Measurements from ENCODE around the gene DYDC2. TPM values are rescaled to one million over a fixed set of nuclear protein-coding genes. Genes with fewer than 3 reads are reported as not detected.

Gene DYDC2
- total RNA-seq, 1 experiment from 2014 or later: 1.9 TPM

DNA sequence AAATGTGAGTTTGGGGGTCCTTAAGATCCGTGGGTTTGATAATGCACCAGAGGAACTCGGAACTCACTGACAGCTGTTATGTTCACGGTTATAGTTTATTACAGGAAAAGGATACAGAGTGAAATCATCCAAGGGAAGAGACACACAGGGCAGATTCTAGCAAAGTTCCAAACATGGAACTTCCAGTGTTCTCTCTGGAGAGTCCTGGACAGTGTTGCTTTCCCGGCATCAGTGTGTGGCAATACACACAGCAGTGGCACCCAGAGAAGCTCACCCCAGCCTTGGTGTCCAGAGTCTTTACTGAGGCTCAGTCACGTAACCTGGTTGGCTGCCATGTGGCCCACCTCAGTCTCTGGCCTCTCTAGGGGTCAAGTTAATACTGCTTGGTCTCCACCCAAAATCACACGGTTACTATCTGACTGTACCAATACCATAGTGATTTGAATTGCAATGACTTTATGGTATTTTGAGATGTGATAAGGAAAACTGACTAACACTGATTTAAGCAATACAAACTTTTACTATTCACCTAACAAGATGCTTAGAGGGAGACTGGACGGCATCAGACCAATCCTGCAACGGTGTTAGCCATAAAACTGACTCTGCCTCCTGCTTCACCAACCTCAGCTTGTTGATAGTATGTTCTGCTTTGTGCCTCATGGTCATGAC, 43.7 kb downstream of the DYDC2 start:
- H3K9me3 Mint-ChIP-seq: no peaks in the 10 kb centered on the region; the same call in 1 of the 2 replicates
- ChIA-PET POLR2A (no interaction called here), CTCF (no interaction called here)
- H3K27ac Mint-ChIP-seq: no peak overlapping the region
- no peaks in the 10 kb centered on the region; the same call in none of the 2 replicates for H3K4me1 Mint-ChIP-seq
- no peaks in the 10 kb centered on the region for H3K36me3 Mint-ChIP-seq
- no peak overlapping the region for H3K4me3 Mint-ChIP-seq
- no peak for TF ChIP-seq ZNF317 (CRISPR knock-in tag; IDR thresholded peaks at IDR 0.05; ENCODE audit: borderline replicate concordance, low read depth)
- TF ChIP-seq, protein P1, sequence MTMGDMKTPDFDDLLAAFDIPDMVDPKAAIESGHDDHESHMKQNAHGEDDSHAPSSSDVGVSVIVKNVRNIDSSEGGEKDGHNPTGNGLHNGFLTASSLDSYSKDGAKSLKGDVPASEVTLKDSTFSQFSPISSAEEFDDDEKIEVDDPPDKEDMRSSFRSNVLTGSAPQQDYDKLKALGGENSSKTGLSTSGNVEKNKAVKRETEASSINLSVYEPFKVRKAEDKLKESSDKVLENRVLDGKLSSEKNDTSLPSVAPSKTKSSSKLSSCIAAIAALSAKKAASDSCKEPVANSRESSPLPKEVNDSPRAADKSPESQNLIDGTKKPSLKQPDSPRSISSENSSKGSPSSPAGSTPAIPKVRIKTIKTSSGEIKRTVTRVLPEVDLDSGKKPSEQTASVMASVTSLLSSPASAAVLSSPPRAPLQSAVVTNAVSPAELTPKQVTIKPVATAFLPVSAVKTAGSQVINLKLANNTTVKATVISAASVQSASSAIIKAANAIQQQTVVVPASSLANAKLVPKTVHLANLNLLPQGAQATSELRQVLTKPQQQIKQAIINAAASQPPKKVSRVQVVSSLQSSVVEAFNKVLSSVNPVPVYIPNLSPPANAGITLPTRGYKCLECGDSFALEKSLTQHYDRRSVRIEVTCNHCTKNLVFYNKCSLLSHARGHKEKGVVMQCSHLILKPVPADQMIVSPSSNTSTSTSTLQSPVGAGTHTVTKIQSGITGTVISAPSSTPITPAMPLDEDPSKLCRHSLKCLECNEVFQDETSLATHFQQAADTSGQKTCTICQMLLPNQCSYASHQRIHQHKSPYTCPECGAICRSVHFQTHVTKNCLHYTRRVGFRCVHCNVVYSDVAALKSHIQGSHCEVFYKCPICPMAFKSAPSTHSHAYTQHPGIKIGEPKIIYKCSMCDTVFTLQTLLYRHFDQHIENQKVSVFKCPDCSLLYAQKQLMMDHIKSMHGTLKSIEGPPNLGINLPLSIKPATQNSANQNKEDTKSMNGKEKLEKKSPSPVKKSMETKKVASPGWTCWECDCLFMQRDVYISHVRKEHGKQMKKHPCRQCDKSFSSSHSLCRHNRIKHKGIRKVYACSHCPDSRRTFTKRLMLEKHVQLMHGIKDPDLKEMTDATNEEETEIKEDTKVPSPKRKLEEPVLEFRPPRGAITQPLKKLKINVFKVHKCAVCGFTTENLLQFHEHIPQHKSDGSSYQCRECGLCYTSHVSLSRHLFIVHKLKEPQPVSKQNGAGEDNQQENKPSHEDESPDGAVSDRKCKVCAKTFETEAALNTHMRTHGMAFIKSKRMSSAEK (CRISPR knock-in tag; IDR thresholded peaks at IDR 0.05; ENCODE audit: borderline replicate concordance): no peak
- no peak for TF ChIP-seq ATF1 (CRISPR knock-in tag; IDR thresholded peaks at IDR 0.05)
- TF ChIP-seq, protein P2, sequence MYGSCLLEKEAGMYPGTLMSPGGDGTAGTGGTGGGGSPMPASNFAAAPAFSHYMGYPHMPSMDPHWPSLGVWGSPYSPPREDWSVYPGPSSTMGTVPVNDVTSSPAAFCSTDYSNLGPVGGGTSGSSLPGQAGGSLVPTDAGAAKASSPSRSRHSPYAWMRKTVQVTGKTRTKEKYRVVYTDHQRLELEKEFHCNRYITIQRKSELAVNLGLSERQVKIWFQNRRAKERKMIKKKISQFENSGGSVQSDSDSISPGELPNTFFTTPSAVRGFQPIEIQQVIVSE (CRISPR knock-in tag; IDR thresholded peaks at IDR 0.05; ENCODE audit: borderline replicate concordance): no peak
- TF ChIP-seq RELA (CRISPR knock-in tag; IDR thresholded peaks at IDR 0.05; ENCODE audit: borderline replicate concordance): no peak
- TF ChIP-seq FOXP1 (CRISPR knock-in tag; IDR thresholded peaks at IDR 0.05; ENCODE audit: borderline replicate concordance): no peak
- TF ChIP-seq ZNF219 (CRISPR knock-in tag; IDR thresholded peaks at IDR 0.05; ENCODE audit: borderline replicate concordance): no peak
- TF ChIP-seq, protein P3, sequence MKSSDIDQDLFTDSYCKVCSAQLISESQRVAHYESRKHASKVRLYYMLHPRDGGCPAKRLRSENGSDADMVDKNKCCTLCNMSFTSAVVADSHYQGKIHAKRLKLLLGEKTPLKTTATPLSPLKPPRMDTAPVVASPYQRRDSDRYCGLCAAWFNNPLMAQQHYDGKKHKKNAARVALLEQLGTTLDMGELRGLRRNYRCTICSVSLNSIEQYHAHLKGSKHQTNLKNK (CRISPR knock-in tag; IDR thresholded peaks at IDR 0.05): no peak
- TF ChIP-seq, protein P4, sequence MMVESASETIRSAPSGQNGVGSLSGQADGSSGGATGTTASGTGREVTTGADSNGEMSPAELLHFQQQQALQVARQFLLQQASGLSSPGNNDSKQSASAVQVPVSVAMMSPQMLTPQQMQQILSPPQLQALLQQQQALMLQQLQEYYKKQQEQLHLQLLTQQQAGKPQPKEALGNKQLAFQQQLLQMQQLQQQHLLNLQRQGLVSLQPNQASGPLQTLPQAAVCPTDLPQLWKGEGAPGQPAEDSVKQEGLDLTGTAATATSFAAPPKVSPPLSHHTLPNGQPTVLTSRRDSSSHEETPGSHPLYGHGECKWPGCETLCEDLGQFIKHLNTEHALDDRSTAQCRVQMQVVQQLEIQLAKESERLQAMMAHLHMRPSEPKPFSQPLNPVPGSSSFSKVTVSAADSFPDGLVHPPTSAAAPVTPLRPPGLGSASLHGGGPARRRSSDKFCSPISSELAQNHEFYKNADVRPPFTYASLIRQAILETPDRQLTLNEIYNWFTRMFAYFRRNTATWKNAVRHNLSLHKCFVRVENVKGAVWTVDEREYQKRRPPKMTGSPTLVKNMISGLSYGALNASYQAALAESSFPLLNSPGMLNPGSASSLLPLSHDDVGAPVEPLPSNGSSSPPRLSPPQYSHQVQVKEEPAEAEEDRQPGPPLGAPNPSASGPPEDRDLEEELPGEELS (CRISPR knock-in tag; IDR thresholded peaks at IDR 0.05): no peak
- TF ChIP-seq NFE2L1 (CRISPR knock-in tag; IDR thresholded peaks at IDR 0.05): no peak
- TF ChIP-seq ZNF232 (CRISPR knock-in tag; IDR thresholded peaks at IDR 0.05): no peak
- TF ChIP-seq, protein P5, sequence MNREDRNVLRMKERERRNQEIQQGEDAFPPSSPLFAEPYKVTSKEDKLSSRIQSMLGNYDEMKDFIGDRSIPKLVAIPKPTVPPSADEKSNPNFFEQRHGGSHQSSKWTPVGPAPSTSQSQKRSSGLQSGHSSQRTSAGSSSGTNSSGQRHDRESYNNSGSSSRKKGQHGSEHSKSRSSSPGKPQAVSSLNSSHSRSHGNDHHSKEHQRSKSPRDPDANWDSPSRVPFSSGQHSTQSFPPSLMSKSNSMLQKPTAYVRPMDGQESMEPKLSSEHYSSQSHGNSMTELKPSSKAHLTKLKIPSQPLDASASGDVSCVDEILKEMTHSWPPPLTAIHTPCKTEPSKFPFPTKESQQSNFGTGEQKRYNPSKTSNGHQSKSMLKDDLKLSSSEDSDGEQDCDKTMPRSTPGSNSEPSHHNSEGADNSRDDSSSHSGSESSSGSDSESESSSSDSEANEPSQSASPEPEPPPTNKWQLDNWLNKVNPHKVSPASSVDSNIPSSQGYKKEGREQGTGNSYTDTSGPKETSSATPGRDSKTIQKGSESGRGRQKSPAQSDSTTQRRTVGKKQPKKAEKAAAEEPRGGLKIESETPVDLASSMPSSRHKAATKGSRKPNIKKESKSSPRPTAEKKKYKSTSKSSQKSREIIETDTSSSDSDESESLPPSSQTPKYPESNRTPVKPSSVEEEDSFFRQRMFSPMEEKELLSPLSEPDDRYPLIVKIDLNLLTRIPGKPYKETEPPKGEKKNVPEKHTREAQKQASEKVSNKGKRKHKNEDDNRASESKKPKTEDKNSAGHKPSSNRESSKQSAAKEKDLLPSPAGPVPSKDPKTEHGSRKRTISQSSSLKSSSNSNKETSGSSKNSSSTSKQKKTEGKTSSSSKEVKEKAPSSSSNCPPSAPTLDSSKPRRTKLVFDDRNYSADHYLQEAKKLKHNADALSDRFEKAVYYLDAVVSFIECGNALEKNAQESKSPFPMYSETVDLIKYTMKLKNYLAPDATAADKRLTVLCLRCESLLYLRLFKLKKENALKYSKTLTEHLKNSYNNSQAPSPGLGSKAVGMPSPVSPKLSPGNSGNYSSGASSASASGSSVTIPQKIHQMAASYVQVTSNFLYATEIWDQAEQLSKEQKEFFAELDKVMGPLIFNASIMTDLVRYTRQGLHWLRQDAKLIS (CRISPR knock-in tag; IDR thresholded peaks at IDR 0.05; ENCODE audit: borderline replicate concordance): no peak
- TF ChIP-seq, protein P6, sequence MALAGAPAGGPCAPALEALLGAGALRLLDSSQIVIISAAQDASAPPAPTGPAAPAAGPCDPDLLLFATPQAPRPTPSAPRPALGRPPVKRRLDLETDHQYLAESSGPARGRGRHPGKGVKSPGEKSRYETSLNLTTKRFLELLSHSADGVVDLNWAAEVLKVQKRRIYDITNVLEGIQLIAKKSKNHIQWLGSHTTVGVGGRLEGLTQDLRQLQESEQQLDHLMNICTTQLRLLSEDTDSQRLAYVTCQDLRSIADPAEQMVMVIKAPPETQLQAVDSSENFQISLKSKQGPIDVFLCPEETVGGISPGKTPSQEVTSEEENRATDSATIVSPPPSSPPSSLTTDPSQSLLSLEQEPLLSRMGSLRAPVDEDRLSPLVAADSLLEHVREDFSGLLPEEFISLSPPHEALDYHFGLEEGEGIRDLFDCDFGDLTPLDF (CRISPR knock-in tag; IDR thresholded peaks at IDR 0.05): no peak
- TF ChIP-seq NFYB (CRISPR knock-in tag; conservative IDR thresholded peaks at IDR 0.05; ENCODE audit: low read depth): no peak
- no peak for TF ChIP-seq CREM (CRISPR knock-in tag; IDR thresholded peaks at IDR 0.05)
- no peak for TF ChIP-seq FOXJ3 (CRISPR knock-in tag; IDR thresholded peaks at IDR 0.05; ENCODE audit: borderline replicate concordance)
- no peak for TF ChIP-seq ZNF671 (CRISPR knock-in tag; IDR thresholded peaks at IDR 0.05)
- TF ChIP-seq, protein P7, sequence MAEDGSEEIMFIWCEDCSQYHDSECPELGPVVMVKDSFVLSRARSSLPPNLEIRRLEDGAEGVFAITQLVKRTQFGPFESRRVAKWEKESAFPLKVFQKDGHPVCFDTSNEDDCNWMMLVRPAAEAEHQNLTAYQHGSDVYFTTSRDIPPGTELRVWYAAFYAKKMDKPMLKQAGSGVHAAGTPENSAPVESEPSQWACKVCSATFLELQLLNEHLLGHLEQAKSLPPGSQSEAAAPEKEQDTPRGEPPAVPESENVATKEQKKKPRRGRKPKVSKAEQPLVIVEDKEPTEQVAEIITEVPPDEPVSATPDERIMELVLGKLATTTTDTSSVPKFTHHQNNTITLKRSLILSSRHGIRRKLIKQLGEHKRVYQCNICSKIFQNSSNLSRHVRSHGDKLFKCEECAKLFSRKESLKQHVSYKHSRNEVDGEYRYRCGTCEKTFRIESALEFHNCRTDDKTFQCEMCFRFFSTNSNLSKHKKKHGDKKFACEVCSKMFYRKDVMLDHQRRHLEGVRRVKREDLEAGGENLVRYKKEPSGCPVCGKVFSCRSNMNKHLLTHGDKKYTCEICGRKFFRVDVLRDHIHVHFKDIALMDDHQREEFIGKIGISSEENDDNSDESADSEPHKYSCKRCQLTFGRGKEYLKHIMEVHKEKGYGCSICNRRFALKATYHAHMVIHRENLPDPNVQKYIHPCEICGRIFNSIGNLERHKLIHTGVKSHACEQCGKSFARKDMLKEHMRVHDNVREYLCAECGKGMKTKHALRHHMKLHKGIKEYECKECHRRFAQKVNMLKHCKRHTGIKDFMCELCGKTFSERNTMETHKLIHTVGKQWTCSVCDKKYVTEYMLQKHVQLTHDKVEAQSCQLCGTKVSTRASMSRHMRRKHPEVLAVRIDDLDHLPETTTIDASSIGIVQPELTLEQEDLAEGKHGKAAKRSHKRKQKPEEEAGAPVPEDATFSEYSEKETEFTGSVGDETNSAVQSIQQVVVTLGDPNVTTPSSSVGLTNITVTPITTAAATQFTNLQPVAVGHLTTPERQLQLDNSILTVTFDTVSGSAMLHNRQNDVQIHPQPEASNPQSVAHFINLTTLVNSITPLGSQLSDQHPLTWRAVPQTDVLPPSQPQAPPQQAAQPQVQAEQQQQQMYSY (CRISPR knock-in tag; IDR thresholded peaks at IDR 0.05): no peak
- 0 out of 2 replicates have a peak, but pooled peaks cover 2% of the 10 kb centered on the region for H3K27me3 Mint-ChIP-seq (ENCODE audit: low read depth)
- no peak for ATAC-seq
- DNase-seq (ENCODE audit: low spot score): no peak
